Endothelial cell of umbilical vein (primary cell): Measurements from ENCODE around the gene SWSAP1. TPM values are rescaled to one million over a fixed set of nuclear protein-coding genes. Genes with fewer than 3 reads are reported as not detected.

Source experiments
- BruUV-seq: library from RNA; stranded (reverse); fragments of 400-500 nt; replicated peaks from 2 replicates; lab custom pipeline; 2021; lab: Mats Ljungman, UMichigan
- CTCF ChIA-PET: fragments of 300-600, 350-600 bp; sonication (Branson Sonifier 250); formaldehyde crosslinking; loops from one replicate; lab custom pipeline; 2021; ENCODE audit warnings: antibody characterized with exemption, inconsistent platforms; lab: Charles Lee
- POLR2A ChIA-PET: fragments of 300-600, 350-600 bp; sonication (Branson Sonifier 250); formaldehyde crosslinking; loops from one replicate; lab custom pipeline; 2021; ENCODE audit warnings: antibody characterized with exemption, inconsistent platforms; lab: Charles Lee
- DNase-seq: peaks from one replicate; pipeline ENCODE4 v3.0.0-alpha.2; 2011; ENCODE audit warnings: low read depth, low spot score
- FAIRE-seq: peaks from 2 replicates; lab custom pipeline; 2011; peaks lifted over from hg19 to GRCh38; lab: Jason Lieb, UNC
- H2AFZ ChIP-seq: 2 replicates; pipeline ENCODE4 v1.6.0; 2012; ENCODE audit warnings: low read depth, low read length, control low read depth, inconsistent platforms
- H3K27ac ChIP-seq: 2 replicates; pipeline ENCODE4 v1.5.1; 2011; ENCODE audit warnings: low read depth, mild to moderate bottlenecking, control low read depth, low read length, moderate library complexity; ENCODE audit not compliant: insufficient read depth
- H3K27me3 ChIP-seq, 2 experiments: 2 replicates each; pipeline versions ENCODE4 v1.6.0 to v1.6.1; 2011; ENCODE audit warnings: low read length in 2 of 2, mixed read lengths in 1 of 2; ENCODE audit not compliant: control insufficient read depth in 2 of 2, insufficient read depth in 2 of 2
- H3K36me3 ChIP-seq, 2 experiments: 2 replicates in 1 of 2; 3 replicates in 1 of 2; pipeline ENCODE4 v1.5.1; 2011; ENCODE audit warnings: low read length in 2 of 2, mild to moderate bottlenecking in 1 of 2, moderate library complexity in 1 of 2; ENCODE audit not compliant: control insufficient read depth in 2 of 2, insufficient read depth in 2 of 2; ENCODE audit errors: extremely low read depth in 1 of 2
- H3K4me1 ChIP-seq: 3 replicates; pipeline ENCODE4 v1.5.1; 2011; ENCODE audit warnings: mild to moderate bottlenecking, low read length; ENCODE audit not compliant: control insufficient read depth, insufficient read depth; ENCODE audit errors: extremely low read depth
- H3K4me2 ChIP-seq: 2 replicates; pipeline ENCODE4 v1.6.1; 2011; ENCODE audit warnings: low read length, control low read depth, mixed read lengths; ENCODE audit not compliant: insufficient read depth
- H3K4me3 ChIP-seq, 3 experiments: fragments of 200-600 bp in 1 of 3; sonication (generic), shearing (Covaris generic) in 1 of 3; replicated peaks in 1 of 3; 2 replicates each; pipeline ENCODE4 v1.5.1; 2011 to 2016; ENCODE audit warnings: control low read depth in 3 of 3, low read length in 3 of 3, mild to moderate bottlenecking in 2 of 3, inconsistent platforms in 1 of 3, low read depth in 1 of 3, moderate library complexity in 1 of 3; ENCODE audit not compliant: insufficient read depth in 1 of 3
- H3K79me2 ChIP-seq: 2 replicates; pipeline ENCODE4 v1.6.0; 2012; ENCODE audit warnings: low read length, inconsistent platforms; ENCODE audit not compliant: control insufficient read depth, insufficient read depth
- H3K9ac ChIP-seq: replicated peaks from 2 replicates; pipeline ENCODE3; 2011; ENCODE audit warnings: low read length, control low read depth; ENCODE audit not compliant: insufficient read depth; ENCODE audit errors: extremely low read depth
- H3K9me1 ChIP-seq: replicated peaks from 3 replicates; pipeline ENCODE4 v1.6.0; 2011; ENCODE audit warnings: mild to moderate bottlenecking, low read length; ENCODE audit not compliant: control insufficient read depth, insufficient read depth; ENCODE audit errors: extremely low read depth
- H3K9me3 ChIP-seq: replicated peaks from 2 replicates; pipeline ENCODE4 v1.5.1; 2012; ENCODE audit warnings: low read length, inconsistent platforms; ENCODE audit not compliant: control insufficient read depth, insufficient read depth
- H4K20me1 ChIP-seq: replicated peaks from 2 replicates; pipeline ENCODE3; 2011; ENCODE audit warnings: mild to moderate bottlenecking, low read length; ENCODE audit not compliant: control insufficient read depth, insufficient read depth; ENCODE audit errors: extremely low read depth
- EZH2 ChIP-seq: IDR thresholded peaks from 2 replicates; pipeline ENCODE4 v1.6.1; 2012; ENCODE audit warnings: borderline replicate concordance, low read depth, mild to moderate bottlenecking, moderate library complexity, low read length, inconsistent platforms; ENCODE audit not compliant: severe bottlenecking
- FOS ChIP-seq: IDR thresholded peaks from 2 replicates; pipeline ENCODE4 v1.6.1; 2011; ENCODE audit warnings: mild to moderate bottlenecking, low read length, moderate library complexity, borderline replicate concordance; ENCODE audit not compliant: insufficient read depth
- GATA2 ChIP-seq: IDR thresholded peaks from 2 replicates; pipeline ENCODE4 v1.7.0; 2011; ENCODE audit warnings: low read depth, mild to moderate bottlenecking, moderate library complexity, mixed read lengths, low read length; ENCODE audit not compliant: insufficient read length, insufficient read depth
- JUN ChIP-seq: IDR thresholded peaks from 2 replicates; pipeline ENCODE4 v1.6.1; 2011; ENCODE audit warnings: borderline replicate concordance, low read depth; ENCODE audit not compliant: insufficient read length, insufficient read depth
- MAX ChIP-seq: IDR thresholded peaks from 2 replicates; pipeline ENCODE4 v1.6.1; 2011; ENCODE audit not compliant: insufficient read depth, insufficient read length
- MYC ChIP-seq: IDR thresholded peaks from one replicate; pipeline ENCODE4 v1.6.1; 2011; ENCODE audit warnings: mild to moderate bottlenecking, low read depth, low read length
- dilution Hi-C: fragments of 300-500 bp; cut with MboI; formaldehyde crosslinking; loops from one replicate; pipeline ENCODE4 v1.15.0; 2019; ENCODE audit warnings: low sequenced_read_pairs; ENCODE audit not compliant: extremely low pct_ligation_motif_present
- intact Hi-C: fragments of 100-400 bp; cut with micrococcal nuclease; formaldehyde crosslinking; loops from one replicate; pipeline ENCODE4 v1.10.0; 2022
- polyA plus RNA-seq, 4 experiments: library from polyadenylated mRNA; depleted of rRNA in 3 of 4; stranded (reverse) in 3 of 4; unstranded in 1 of 4; fragments of >200 nt; gene quantifications; 2 replicates each; pipeline versions ENCODE4 v1.2.1 to v1.2.3, GENCODE V29; 2011 to 2012; ENCODE audit warnings: missing spikeins in 1 of 4
- total RNA-seq: library from RNA; stranded (reverse); gene quantifications from 2 replicates; pipeline ENCODE4 v1.2.3, GENCODE V29; 2021

Gene SWSAP1
- total and polyA plus RNA-seq, 2 donors (not counting 3 experiments of a cell fraction or from before 2014, with no cell fraction given), result 3.7 to 4.4 TPM

- Histone ChIP-seq H3K9me3 (no peaks in the 10 kb centered on the region), H3K9me1 (no peaks in the 10 kb centered on the region), H3K79me2 (no peaks in the 10 kb centered on the region), H3K36me3 (peaks cover 0 to 14% of the 10 kb centered on the region in 2 experiments), H4K20me1 (no peaks in the 10 kb centered on the region), H3K4me2 (no peak overlapping the region), H3K27me3 (no peaks in the 10 kb centered on the region), H3K4me1 (peaks cover 11% of the 10 kb centered on the region), H3K27ac (no peak overlapping the region), H3K4me3 (no peak overlapping the region), H3K9ac (no peak overlapping the region), H2AFZ (no peak overlapping the region)
- dilution Hi-C loops, result no loop called here
- POLR2A ChIA-PET, result no interaction called here
- intact Hi-C loops, result loop anchor here (2.0 kb wide), 1 partner anchor 37 kb away; the partner anchor contains the start of gene SWSAP1
- TF ChIP-seq EZH2 (no peak), MYC (no peak), JUN (no peak), GATA2 (no peak)
- CTCF ChIA-PET, result interaction anchor here (1.0 to 2.2 kb wide), 4 partner anchors 37 to 69 kb away, joined by 3 to 23 read pairs (median 4); partner anchors contain the start of gene SWSAP1
- no TSS peak for BruUV-seq
- DNase-seq (no peak), FAIRE-seq (no peak)
These were observed 36.3 kb upstream of the SWSAP1 start for GRCh38 chr19:11338121-11338520.

DNA sequence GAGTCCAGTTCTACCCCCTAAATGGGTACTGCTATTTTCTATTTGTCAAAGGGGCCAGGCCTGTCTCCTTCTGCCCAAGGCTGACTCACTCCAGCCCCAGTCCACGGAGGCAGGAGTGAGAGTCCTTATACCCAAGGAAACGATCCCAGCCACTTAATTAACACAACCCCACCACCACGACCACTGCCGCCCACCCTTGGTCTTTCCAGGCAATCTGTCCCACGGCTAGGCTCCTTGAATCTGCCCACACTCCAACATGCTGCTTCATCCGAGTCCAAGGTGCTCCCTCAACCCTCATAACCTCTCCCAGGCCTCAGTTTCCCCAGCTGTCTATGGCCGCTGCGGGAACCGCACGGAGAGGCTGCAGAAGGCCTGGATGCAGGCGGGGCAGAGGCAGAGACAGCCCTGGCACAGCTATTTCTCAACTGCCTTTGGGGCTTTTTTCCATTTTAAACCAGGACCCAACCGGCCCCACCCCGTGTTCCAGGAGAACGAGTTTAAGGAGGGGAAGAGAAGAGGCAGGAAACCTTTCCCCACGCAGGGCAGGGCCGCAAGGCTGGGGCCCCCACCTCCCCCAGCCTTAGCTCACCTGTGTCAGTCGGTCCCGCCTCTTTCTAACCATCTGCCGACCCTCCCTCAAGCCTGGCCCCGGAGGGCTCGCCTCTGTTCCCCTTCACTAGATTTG, 35.8 kb upstream of the SWSAP1 start:
- Histone ChIP-seq H3K9me1 (no peaks in the 10 kb centered on the region), H3K4me2 (peak overlapping the region; percentile 83), H3K4me3 (peak overlapping the region; percentile 43 to 91 (median 52)), H3K79me2 (no peaks in the 10 kb centered on the region), H3K4me1 (peaks cover 11% of the 10 kb centered on the region), H3K9me3 (no peaks in the 10 kb centered on the region), H3K27ac (no peak overlapping the region), H3K36me3 (peaks cover 0 to 14% of the 10 kb centered on the region in 2 experiments), H3K9ac (no peak overlapping the region), H3K27me3 (no peaks in the 10 kb centered on the region), H4K20me1 (no peaks in the 10 kb centered on the region), H2AFZ (peak overlapping the region; percentile 70)
- intact Hi-C loops, result loop anchor here (1.0 to 2.0 kb wide), 2 partner anchors 36 to 44 kb away; partner anchors contain the start of gene SWSAP1
- FAIRE-seq (no peak), DNase-seq (no peak)
- ChIA-PET POLR2A (no interaction called here), CTCF (interaction anchor here (1.0 to 2.2 kb wide), 6 partner anchors 14 to 68 kb away, joined by 3 to 23 read pairs (median 5); partner anchors contain the start of gene SWSAP1)
- no TSS peak for BruUV-seq
- dilution Hi-C loops, result no loop called here
- TF ChIP-seq MAX (no peak), FOS (no peak)
